IMR-90 (cell line): Measurements from ENCODE around the gene CDC45. TPM values are rescaled to one million over a fixed set of nuclear protein-coding genes. Genes with fewer than 3 reads are reported as not detected.

Source experiments
- ATAC-seq: fragments of 200-7000 bp; cut with Tn5 transposase; 2 replicates; pipeline ENCODE4 v1.9.1; 2020; ENCODE audit warnings: low read depth, mild to moderate bottlenecking, moderate library complexity
- BruUV-seq: library from RNA; stranded (reverse); fragments of 400-500 nt; replicated peaks from 2 replicates; lab custom pipeline; 2021; lab: Mats Ljungman, UMichigan
- CTCF ChIA-PET: fragments of 300-600 bp; formaldehyde crosslinking; extraction: SDS; loops from one replicate; lab custom pipeline; 2021; ENCODE audit warnings: antibody characterized with exemption; lab: Yijun Ruan, JAX
- POLR2A ChIA-PET: fragments of 300-600 bp; sonication (Branson Sonifier 250); formaldehyde crosslinking; loops from one replicate; lab custom pipeline; 2022; ENCODE audit warnings: antibody characterized with exemption; ENCODE audit not compliant: unreplicated experiment; lab: Charles Lee
- DNase-seq: peaks from one replicate; pipeline ENCODE4 v3.0.0; 2013
- H2AFZ ChIP-seq: replicated peaks from 2 replicates; pipeline ENCODE3; 2013; ENCODE audit warnings: low read length, mild to moderate bottlenecking; ENCODE audit not compliant: poor library complexity
- H2AK5ac ChIP-seq: 2 replicates; pipeline ENCODE4 v1.6.1; 2013; ENCODE audit warnings: low read depth, low read length, inconsistent platforms
- H2AK9ac ChIP-seq: replicated peaks from 2 replicates; pipeline ENCODE3; 2013; ENCODE audit warnings: mild to moderate bottlenecking, low read depth, low read length, moderate library complexity; ENCODE audit not compliant: poor library complexity
- H2BK120ac ChIP-seq: 2 replicates; pipeline ENCODE4 v1.6.1; 2013; ENCODE audit warnings: low read depth, low read length, inconsistent platforms
- H2BK15ac ChIP-seq: 3 replicates; pipeline ENCODE4 v1.6.1; 2013; ENCODE audit warnings: low read depth, low read length, inconsistent platforms
- H2BK20ac ChIP-seq: 2 replicates; pipeline ENCODE4 v1.6.1; 2013; ENCODE audit warnings: low read depth, mild to moderate bottlenecking, inconsistent platforms, low read length, moderate library complexity
- H2BK5ac ChIP-seq: 2 replicates; pipeline ENCODE4 v1.6.1; 2013; ENCODE audit warnings: mild to moderate bottlenecking, low read depth, low read length, inconsistent platforms; ENCODE audit not compliant: poor library complexity, severe bottlenecking
- H3K14ac ChIP-seq: replicated peaks from 2 replicates; pipeline ENCODE4 v1.6.1; 2013; ENCODE audit warnings: low read depth, low read length, inconsistent platforms
- H3K18ac ChIP-seq: 2 replicates; pipeline ENCODE4 v1.6.1; 2013; ENCODE audit warnings: low read depth, low read length, control low read depth
- H3K23ac ChIP-seq: 2 replicates; pipeline ENCODE4 v1.6.1; 2013; ENCODE audit warnings: low read depth, low read length, inconsistent platforms
- H3K27ac ChIP-seq: 2 replicates; pipeline ENCODE4 v1.5.1; 2013; ENCODE audit warnings: mild to moderate bottlenecking, control low read depth, low read length; ENCODE audit not compliant: insufficient read depth
- H3K27me3 ChIP-seq: 2 replicates; pipeline ENCODE4 v1.6.1; 2013; ENCODE audit warnings: low read length; ENCODE audit not compliant: control insufficient read depth, insufficient read depth
- H3K36me3 ChIP-seq: 2 replicates; pipeline ENCODE4 v1.6.1; 2013; ENCODE audit warnings: low read length, mixed read lengths; ENCODE audit not compliant: control insufficient read depth, insufficient read depth
- H3K4ac ChIP-seq: 2 replicates; pipeline ENCODE4 v1.6.1; 2013; ENCODE audit warnings: low read depth, low read length, inconsistent platforms
- H3K4me1 ChIP-seq: 2 replicates; pipeline ENCODE4 v1.6.1; 2013; ENCODE audit warnings: low read length, mixed read lengths; ENCODE audit not compliant: control insufficient read depth, insufficient read depth
- H3K4me2 ChIP-seq: 2 replicates; pipeline ENCODE4 v1.6.1; 2013; ENCODE audit warnings: low read depth, mild to moderate bottlenecking, control low read depth, low read length, moderate library complexity
- H3K4me3 ChIP-seq: 2 replicates; pipeline ENCODE4 v1.5.1; 2013; ENCODE audit warnings: low read depth, mild to moderate bottlenecking, control low read depth, low read length, moderate library complexity; ENCODE audit not compliant: insufficient read depth
- H3K56ac ChIP-seq: 2 replicates; pipeline ENCODE4 v1.6.1; 2013; ENCODE audit warnings: low read length, inconsistent platforms; ENCODE audit not compliant: insufficient read depth; ENCODE audit errors: extremely low read depth
- H3K79me1 ChIP-seq, 2 experiments: 2 replicates each; pipeline ENCODE4 v1.6.1; 2013; ENCODE audit warnings: low read length in 2 of 2, inconsistent platforms in 1 of 2, low read depth in 1 of 2
- H3K9ac ChIP-seq: 2 replicates; pipeline ENCODE4 v1.6.1; 2013; ENCODE audit warnings: low read depth, low read length, control low read depth
- H3K9me1 ChIP-seq: 2 replicates; pipeline ENCODE4 v1.6.1; 2013; ENCODE audit warnings: low read length, inconsistent platforms; ENCODE audit not compliant: insufficient read depth
- H3K9me3 ChIP-seq: 2 replicates; pipeline ENCODE4 v1.6.1; 2013; ENCODE audit warnings: low read length; ENCODE audit not compliant: control insufficient read depth, insufficient read depth
- H4K20me1 ChIP-seq: 2 replicates; pipeline ENCODE4 v1.6.1; 2013; ENCODE audit warnings: low read length, inconsistent platforms; ENCODE audit not compliant: insufficient read depth
- H4K5ac ChIP-seq: 2 replicates; pipeline ENCODE4 v1.6.1; 2013; ENCODE audit warnings: mild to moderate bottlenecking, low read depth, low read length, control low read depth
- H4K8ac ChIP-seq, 2 experiments: 2 replicates each; pipeline ENCODE4 v1.6.1; 2013; ENCODE audit warnings: low read depth in 2 of 2, low read length in 2 of 2, control low read depth in 1 of 2, inconsistent platforms in 1 of 2
- H4K91ac ChIP-seq: 2 replicates; pipeline ENCODE4 v1.6.1; 2013; ENCODE audit warnings: low read depth, low read length, inconsistent platforms; ENCODE audit not compliant: insufficient read depth
- BHLHE40 ChIP-seq: fragments of 150-350 bp; IDR thresholded peaks from 2 replicates; pipeline ENCODE4 v1.6.1; 2016; ENCODE audit warnings: mild to moderate bottlenecking, low read depth, low read length
- CEBPB ChIP-seq: IDR thresholded peaks from 2 replicates; pipeline ENCODE4 v1.6.1; 2012; ENCODE audit warnings: low read depth, low read length, improper control_type of control experiment
- CHD1 ChIP-seq: IDR thresholded peaks from 2 replicates; pipeline ENCODE4 v1.6.1; 2012; ENCODE audit warnings: low read depth, low read length, improper control_type of control experiment
- CTCF ChIP-seq: conservative IDR thresholded peaks from 2 replicates; pipeline ENCODE4 v1.5.1; 2012; ENCODE audit warnings: mild to moderate bottlenecking, low read depth, low read length, improper control_type of control experiment
- ELK1 ChIP-seq: fragments of 150-350 bp; IDR thresholded peaks from 2 replicates; pipeline ENCODE4 v1.6.1; 2016; ENCODE audit warnings: low read depth, mild to moderate bottlenecking, low read length, moderate library complexity, borderline replicate concordance
- FOS ChIP-seq: fragments of 150-350 bp; IDR thresholded peaks from 2 replicates; pipeline ENCODE4 v1.6.1; 2016; ENCODE audit warnings: low read depth, low read length
- MAFK ChIP-seq: IDR thresholded peaks from 2 replicates; pipeline ENCODE4 v1.6.1; 2012; ENCODE audit warnings: low read depth, low read length, improper control_type of control experiment
- MAZ ChIP-seq: IDR thresholded peaks from 2 replicates; pipeline ENCODE4 v1.6.1; 2012; ENCODE audit warnings: low read depth, mild to moderate bottlenecking, low read length, improper control_type of control experiment, moderate library complexity, borderline replicate concordance
- NFE2L2 ChIP-seq: fragments of 150-350 bp; IDR thresholded peaks from 2 replicates; pipeline ENCODE4 v1.6.1; 2016; ENCODE audit warnings: low read depth, mild to moderate bottlenecking, low read length
- POLR2A ChIP-seq: IDR thresholded peaks from 2 replicates; pipeline ENCODE4 v1.6.1; 2012; ENCODE audit warnings: mild to moderate bottlenecking, low read depth, low read length
- RAD21 ChIP-seq: IDR thresholded peaks from 2 replicates; pipeline ENCODE4 v1.6.1; 2012; ENCODE audit warnings: low read length, improper control_type of control experiment
- RCOR1 ChIP-seq: IDR thresholded peaks from 2 replicates; pipeline ENCODE4 v1.6.1; 2012; ENCODE audit warnings: mild to moderate bottlenecking, low read length, improper control_type of control experiment; ENCODE audit not compliant: insufficient replicate concordance
- RFX5 ChIP-seq: IDR thresholded peaks from 2 replicates; pipeline ENCODE4 v1.8.0; 2012; ENCODE audit warnings: low read depth, mild to moderate bottlenecking, low read length, moderate library complexity
- SMC3 ChIP-seq: fragments of 150-350 bp; IDR thresholded peaks from 2 replicates; pipeline ENCODE4 v1.6.1; 2016; ENCODE audit warnings: low read depth, mild to moderate bottlenecking, antibody characterized with exemption, low read length, moderate library complexity
- USF2 ChIP-seq: fragments of 150-350 bp; IDR thresholded peaks from 2 replicates; pipeline ENCODE4 v1.6.1; 2017; ENCODE audit warnings: mild to moderate bottlenecking, antibody characterized with exemption, low read length, low read depth
- WGBS, 2 experiments: methylation state at CpG; one replicate each; pipeline versions ENCODE4 v1.1.5 to v1.1.7; 2013; ENCODE audit warnings: missing lambda C conversion rate in 2 of 2; ENCODE audit not compliant: insufficient read length in 1 of 2; ENCODE audit errors: extremely low coverage in 2 of 2; 5-methylcytosine and 5-hydroxymethylcytosine counted together
- dilution Hi-C: fragments of 300-500 bp; cut with HindIII; formaldehyde crosslinking; loops from one replicate; pipeline ENCODE4 v1.14.3; 2018; ENCODE audit warnings: low sequenced_read_pairs; ENCODE audit not compliant: unreplicated experiment
- in situ Hi-C: fragments of 300-500 bp; cut with MboI; formaldehyde crosslinking; loops from 3 replicates; pipeline ENCODE4 v1.14.3; 2019; ENCODE audit warnings: low sequenced_read_pairs, inconsistent platforms, mixed read lengths
- intact Hi-C: fragments of 100-400 bp; cut with micrococcal nuclease; formaldehyde crosslinking; loops from 2 replicates; pipeline ENCODE4 v1.10.0; 2022
- polyA plus RNA-seq, 3 experiments: library from polyadenylated mRNA; depleted of rRNA; stranded (reverse); fragments of >200 nt; gene quantifications; 2 replicates each; pipeline ENCODE4 v1.2.3, GENCODE V29; 2012; ENCODE audit warnings: low replicate concordance in 1 of 3
- total RNA-seq: library from RNA; depleted of rRNA; stranded (reverse); fragments of >200 nt; gene quantifications from 2 replicates; pipeline ENCODE4 v1.2.3, GENCODE V29; 2012

CDC45 gene
- total and polyA plus RNA-seq, 2 of the 4 experiments (the other 2 are of a cell fraction): 22.7 to 44.6 TPM

- 87% methylated on average over 3 of the region's 12 CpGs; no CpG with 5 or more reads in 1 of the 2 experiments for WGBS, 2 experiments
- intact Hi-C loops: no loop called here
- H3K9ac ChIP-seq: no peak overlapping the region
- H2AK9ac ChIP-seq: no peak overlapping the region
- in situ Hi-C loops: no loop called here
- H3K27ac ChIP-seq: no peak overlapping the region
- H2BK20ac ChIP-seq: no peak overlapping the region
- no peak overlapping the region for H4K91ac ChIP-seq
- H3K18ac ChIP-seq: no peak overlapping the region
- no peak overlapping the region for H2BK5ac ChIP-seq
- no peaks in the 10 kb centered on the region for H3K9me1 ChIP-seq
- ATAC-seq (no peak), DNase-seq (no peak)
- H3K79me1 ChIP-seq: no peaks in the 10 kb centered on the region
- no peak overlapping the region for H3K4me3 ChIP-seq
- H4K8ac ChIP-seq: no peak overlapping the region
- no peak overlapping the region for H2BK120ac ChIP-seq
- H3K4ac ChIP-seq: no peak overlapping the region
- no peak overlapping the region for H2AFZ ChIP-seq
- no TSS peak for BruUV-seq
- H3K56ac ChIP-seq: no peak overlapping the region
- H4K5ac ChIP-seq: no peak overlapping the region
- no peak overlapping the region for H2BK15ac ChIP-seq
- H3K23ac ChIP-seq: no peak overlapping the region
- dilution Hi-C loops: no loop called here
- H2AK5ac ChIP-seq: no peak overlapping the region
- peaks cover 3% of the 10 kb centered on the region for H4K20me1 ChIP-seq
- H3K4me1 ChIP-seq: no peaks in the 10 kb centered on the region
- H3K9me3 ChIP-seq: no peaks in the 10 kb centered on the region; the same call in 1 of the 2 replicates
- H3K14ac ChIP-seq: no peak overlapping the region
- CTCF ChIA-PET: interaction anchor here (0.6 kb wide), 1 partner anchor 382 kb away, joined by 5 read pairs; no protein-coding TSS in a partner anchor
- POLR2A ChIA-PET: interaction anchor here (0.5 kb wide), 1 partner anchor 81 kb away, joined by 3 read pairs; no protein-coding TSS in a partner anchor
- peaks cover 2% of the 10 kb centered on the region; the same call in 1 of the 2 replicates for H3K27me3 ChIP-seq
- no peaks in the 10 kb centered on the region for H3K36me3 ChIP-seq
- no peak overlapping the region for H3K4me2 ChIP-seq
- TF ChIP-seq RCOR1 (no peak), RAD21 (no peak), RFX5 (no peak), CEBPB (no peak), BHLHE40 (no peak), NFE2L2 (no peak), CHD1 (no peak), SMC3 (no peak), ELK1 (no peak), FOS (no peak), POLR2A (no peak), USF2 (no peak), CTCF (no peak), MAZ (no peak), MAFK (no peak)
Observed at GRCh38 chr22:19517919-19518611, 38.3 kb downstream of the CDC45 start.
